Endothelial cell of umbilical vein (primary cell): ENCODE data around the gene ADAM8. TPM values are rescaled to one million over a fixed set of nuclear protein-coding genes. Genes with fewer than 3 reads are reported as not detected.
A peak's percentile ranks its signal among the peaks of the same experiment; 100 is the strongest.

Experiments used
- BruUV-seq: library from RNA; stranded (reverse); fragments of 400-500 nt; replicated peaks from 2 replicates; lab custom pipeline; 2021; lab: Mats Ljungman, UMichigan
- CTCF ChIA-PET: fragments of 300-600, 350-600 bp; sonication (Branson Sonifier 250); formaldehyde crosslinking; loops from one replicate; lab custom pipeline; 2021; ENCODE audit warnings: antibody characterized with exemption, inconsistent platforms; lab: Charles Lee
- POLR2A ChIA-PET: fragments of 300-600, 350-600 bp; sonication (Branson Sonifier 250); formaldehyde crosslinking; loops from one replicate; lab custom pipeline; 2021; ENCODE audit warnings: antibody characterized with exemption, inconsistent platforms; lab: Charles Lee
- DNase-seq: peaks from one replicate; pipeline ENCODE4 v3.0.0-alpha.2; 2011; ENCODE audit warnings: low read depth, low spot score
- FAIRE-seq: peaks from 2 replicates; lab custom pipeline; 2011; peaks lifted over from hg19 to GRCh38; lab: Jason Lieb, UNC
- H2AFZ ChIP-seq: 2 replicates; pipeline ENCODE4 v1.6.0; 2012; ENCODE audit warnings: low read depth, low read length, control low read depth, inconsistent platforms
- H3K27ac ChIP-seq: 2 replicates; pipeline ENCODE4 v1.5.1; 2011; ENCODE audit warnings: low read depth, mild to moderate bottlenecking, control low read depth, low read length, moderate library complexity; ENCODE audit not compliant: insufficient read depth
- H3K27me3 ChIP-seq, 2 experiments: 2 replicates each; pipeline versions ENCODE4 v1.6.0 to v1.6.1; 2011; ENCODE audit warnings: low read length in 2 of 2, mixed read lengths in 1 of 2; ENCODE audit not compliant: control insufficient read depth in 2 of 2, insufficient read depth in 2 of 2
- H3K36me3 ChIP-seq, 2 experiments: 2 replicates in 1 of 2; 3 replicates in 1 of 2; pipeline ENCODE4 v1.5.1; 2011; ENCODE audit warnings: low read length in 2 of 2, mild to moderate bottlenecking in 1 of 2, moderate library complexity in 1 of 2; ENCODE audit not compliant: control insufficient read depth in 2 of 2, insufficient read depth in 2 of 2; ENCODE audit errors: extremely low read depth in 1 of 2
- H3K4me1 ChIP-seq: 3 replicates; pipeline ENCODE4 v1.5.1; 2011; ENCODE audit warnings: mild to moderate bottlenecking, low read length; ENCODE audit not compliant: control insufficient read depth, insufficient read depth; ENCODE audit errors: extremely low read depth
- H3K4me2 ChIP-seq: 2 replicates; pipeline ENCODE4 v1.6.1; 2011; ENCODE audit warnings: low read length, control low read depth, mixed read lengths; ENCODE audit not compliant: insufficient read depth
- H3K4me3 ChIP-seq, 3 experiments: fragments of 200-600 bp in 1 of 3; sonication (generic), shearing (Covaris generic) in 1 of 3; replicated peaks in 1 of 3; 2 replicates each; pipeline ENCODE4 v1.5.1; 2011 to 2016; ENCODE audit warnings: control low read depth in 3 of 3, low read length in 3 of 3, mild to moderate bottlenecking in 2 of 3, inconsistent platforms in 1 of 3, low read depth in 1 of 3, moderate library complexity in 1 of 3; ENCODE audit not compliant: insufficient read depth in 1 of 3
- H3K79me2 ChIP-seq: 2 replicates; pipeline ENCODE4 v1.6.0; 2012; ENCODE audit warnings: low read length, inconsistent platforms; ENCODE audit not compliant: control insufficient read depth, insufficient read depth
- H3K9ac ChIP-seq: replicated peaks from 2 replicates; pipeline ENCODE3; 2011; ENCODE audit warnings: low read length, control low read depth; ENCODE audit not compliant: insufficient read depth; ENCODE audit errors: extremely low read depth
- H3K9me1 ChIP-seq: replicated peaks from 3 replicates; pipeline ENCODE4 v1.6.0; 2011; ENCODE audit warnings: mild to moderate bottlenecking, low read length; ENCODE audit not compliant: control insufficient read depth, insufficient read depth; ENCODE audit errors: extremely low read depth
- H3K9me3 ChIP-seq: replicated peaks from 2 replicates; pipeline ENCODE4 v1.5.1; 2012; ENCODE audit warnings: low read length, inconsistent platforms; ENCODE audit not compliant: control insufficient read depth, insufficient read depth
- H4K20me1 ChIP-seq: replicated peaks from 2 replicates; pipeline ENCODE3; 2011; ENCODE audit warnings: mild to moderate bottlenecking, low read length; ENCODE audit not compliant: control insufficient read depth, insufficient read depth; ENCODE audit errors: extremely low read depth
- CTCF ChIP-seq, 2 donors: IDR thresholded peaks; 1 replicate in 1 of 2; 2 replicates in 1 of 2; pipeline ENCODE4 v1.5.1; 2011; ENCODE audit warnings: low read length in 2 of 2, mild to moderate bottlenecking in 2 of 2, moderate library complexity in 2 of 2, control low read depth in 1 of 2, inconsistent platforms in 1 of 2, low read depth in 1 of 2; ENCODE audit not compliant: insufficient read depth in 1 of 2; ENCODE audit errors: extremely low read depth in 1 of 2
- EZH2 ChIP-seq: IDR thresholded peaks from 2 replicates; pipeline ENCODE4 v1.6.1; 2012; ENCODE audit warnings: borderline replicate concordance, low read depth, mild to moderate bottlenecking, moderate library complexity, low read length, inconsistent platforms; ENCODE audit not compliant: severe bottlenecking
- FOS ChIP-seq: IDR thresholded peaks from 2 replicates; pipeline ENCODE4 v1.6.1; 2011; ENCODE audit warnings: mild to moderate bottlenecking, low read length, moderate library complexity, borderline replicate concordance; ENCODE audit not compliant: insufficient read depth
- GATA2 ChIP-seq: IDR thresholded peaks from 2 replicates; pipeline ENCODE4 v1.7.0; 2011; ENCODE audit warnings: low read depth, mild to moderate bottlenecking, moderate library complexity, mixed read lengths, low read length; ENCODE audit not compliant: insufficient read length, insufficient read depth
- JUN ChIP-seq: IDR thresholded peaks from 2 replicates; pipeline ENCODE4 v1.6.1; 2011; ENCODE audit warnings: borderline replicate concordance, low read depth; ENCODE audit not compliant: insufficient read length, insufficient read depth
- MAX ChIP-seq: IDR thresholded peaks from 2 replicates; pipeline ENCODE4 v1.6.1; 2011; ENCODE audit not compliant: insufficient read depth, insufficient read length
- MYC ChIP-seq: IDR thresholded peaks from one replicate; pipeline ENCODE4 v1.6.1; 2011; ENCODE audit warnings: mild to moderate bottlenecking, low read depth, low read length
- POLR2A ChIP-seq: IDR thresholded peaks from 2 replicates; pipeline ENCODE4 v1.6.1; 2012; ENCODE audit warnings: low read depth, mild to moderate bottlenecking, control low read depth, low read length
- dilution Hi-C: fragments of 300-500 bp; cut with MboI; formaldehyde crosslinking; loops from one replicate; pipeline ENCODE4 v1.15.0; 2019; ENCODE audit warnings: low sequenced_read_pairs; ENCODE audit not compliant: extremely low pct_ligation_motif_present
- intact Hi-C: fragments of 100-400 bp; cut with micrococcal nuclease; formaldehyde crosslinking; loops from one replicate; pipeline ENCODE4 v1.10.0; 2022
- polyA plus RNA-seq, 4 experiments: library from polyadenylated mRNA; depleted of rRNA in 3 of 4; stranded (reverse) in 3 of 4; unstranded in 1 of 4; fragments of >200 nt; gene quantifications; 2 replicates each; pipeline versions ENCODE4 v1.2.1 to v1.2.3, GENCODE V29; 2011 to 2012; ENCODE audit warnings: missing spikeins in 1 of 4
- total RNA-seq: library from RNA; stranded (reverse); gene quantifications from 2 replicates; pipeline ENCODE4 v1.2.3, GENCODE V29; 2021

The ADAM8 gene
- total and polyA plus RNA-seq, 2 donors (not counting 3 experiments of a cell fraction or from before 2014, with no cell fraction given) = 0.51 to 0.55 TPM

- TF ChIP-seq MYC = no peak
- TF ChIP-seq EZH2 = peak; percentile 79
- TF ChIP-seq GATA2 = no peak
- no peaks in the 10 kb centered on the region for H3K36me3 ChIP-seq
- dilution Hi-C loops (no loop called here), intact Hi-C loops (no loop called here)
- DNase-seq (no peak), FAIRE-seq (no peak)
- H3K4me2 ChIP-seq = no peak overlapping the region
- no peak overlapping the region for H3K27ac ChIP-seq
- POLR2A ChIA-PET = no interaction called here
- H4K20me1 ChIP-seq = no peaks in the 10 kb centered on the region
- CTCF ChIA-PET = no interaction called here
- H2AFZ ChIP-seq = no peak overlapping the region
- H3K4me1 ChIP-seq = no peaks in the 10 kb centered on the region
- H3K9me3 ChIP-seq = no peaks in the 10 kb centered on the region
- no TSS peak for BruUV-seq
- H3K9me1 ChIP-seq = no peaks in the 10 kb centered on the region
- H3K4me3 ChIP-seq = no peak overlapping the region
- peaks cover 32 to 45% of the 10 kb centered on the region in 2 experiments for H3K27me3 ChIP-seq
- no peaks in the 10 kb centered on the region for H3K79me2 ChIP-seq
- H3K9ac ChIP-seq = no peak overlapping the region
Measured at GRCh38 chr10:133231244-133231945, 45.3 kb downstream of the ADAM8 start.

DNA sequence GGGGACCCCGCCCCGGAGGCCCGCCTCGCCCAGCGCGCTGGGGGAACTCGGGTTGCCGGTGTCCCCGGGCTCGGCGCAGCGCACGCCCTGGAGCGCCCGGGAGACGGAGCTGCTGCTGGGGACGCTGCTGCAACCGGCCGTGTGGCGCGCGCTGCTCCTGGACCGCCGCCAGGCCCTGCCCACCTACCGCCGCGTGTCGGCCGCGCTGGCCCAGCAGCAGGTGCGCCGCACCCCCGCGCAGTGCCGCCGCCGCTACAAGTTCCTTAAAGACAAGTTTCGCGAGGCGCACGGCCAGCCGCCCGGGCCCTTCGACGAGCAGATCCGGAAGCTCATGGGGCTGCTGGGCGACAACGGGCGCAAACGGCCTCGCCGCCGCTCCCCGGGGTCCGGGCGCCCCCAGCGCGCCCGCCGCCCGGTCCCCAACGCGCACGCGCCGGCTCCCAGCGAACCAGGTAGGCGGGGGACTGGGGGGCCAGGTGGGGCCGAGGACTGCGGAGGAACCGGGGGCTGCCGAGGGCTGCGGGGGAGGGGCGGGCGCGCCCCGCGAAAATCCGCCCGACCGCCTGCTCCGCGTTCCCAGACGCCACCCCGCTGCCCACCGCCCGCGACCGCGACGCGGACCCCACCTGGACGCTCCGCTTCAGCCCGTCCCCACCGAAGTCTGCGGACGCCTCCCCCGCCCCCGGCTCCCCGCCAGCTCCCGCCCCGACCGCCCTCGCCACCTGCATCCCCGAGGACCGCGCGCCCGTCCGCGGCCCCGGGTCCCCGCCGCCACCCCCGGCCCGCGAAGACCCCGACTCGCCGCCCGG lies 46.1 kb downstream of the ADAM8 start:
- intact Hi-C loops = no loop called here
- H3K4me2 ChIP-seq = no peak overlapping the region
- BruUV-seq = no TSS peak

More for the DNA sequence above, 46.1 kb downstream of the ADAM8 start:
- POLR2A ChIA-PET = no interaction called here
- Histone ChIP-seq H3K9me1 (no peaks in the 10 kb centered on the region), H3K9me3 (no peaks in the 10 kb centered on the region), H3K9ac (no peak overlapping the region), H2AFZ (no peak overlapping the region), H3K36me3 (no peaks in the 10 kb centered on the region), H3K27me3 (peaks cover 28 to 39% of the 10 kb centered on the region in 2 experiments), H4K20me1 (no peaks in the 10 kb centered on the region), H3K27ac (no peak overlapping the region), H3K4me3 (no peak overlapping the region), H3K79me2 (no peaks in the 10 kb centered on the region), H3K4me1 (no peaks in the 10 kb centered on the region)
- dilution Hi-C loops = no loop called here
- FAIRE-seq (no peak), DNase-seq (no peak)
- CTCF ChIA-PET = no interaction called here
- peak; percentile 29 for TF ChIP-seq EZH2
- TF ChIP-seq POLR2A = no peak
- no peak for TF ChIP-seq CTCF (IDR thresholded peaks at IDR 0.05; ENCODE audit: extremely low read depth in 1 of 2, insufficient read depth in 1 of 2, low read depth in 1 of 2, low read length in 2 of 2)
- no peak for TF ChIP-seq JUN
- TF ChIP-seq GATA2 = no peak
- no peak for TF ChIP-seq FOS
- TF ChIP-seq MAX = no peak
